ENCODE data around the gene STARD9.

The STARD9 gene

GRCh38 chr15:42707873-42708544 is 132.6 kb downstream of the STARD9 start:
- Histone ChIP-seq H2BK5ac (ENCODE audit: low read depth, low read length, poor library complexity, severe bottlenecking) (no peak overlapping the region), H3K9me3 (ENCODE audit: control insufficient read depth, low read length) (no peaks in the 10 kb centered on the region), H3K18ac (ENCODE audit: low read depth in 1 of 2, low read length in 2 of 2) (no peak overlapping the region), H3K36me3 (ENCODE audit: control insufficient read depth in 1 of 2, insufficient read depth in 2 of 2, low read depth in 1 of 2, low read length in 2 of 2) (peaks cover 0 to 11% of the 10 kb centered on the region in 2 experiments), H3K4me2 (ENCODE audit: low read length, poor library complexity, severe bottlenecking) (no peak overlapping the region), H3K4ac (ENCODE audit: low read depth in 1 of 2, low read length in 2 of 2) (no peak overlapping the region), H2BK12ac (ENCODE audit: low read length in 2 of 2) (no peak overlapping the region), H3K4me3 (ENCODE audit: insufficient read depth in 1 of 2, low read depth in 1 of 2, low read length in 2 of 2) (no peak overlapping the region), H3K79me1 (replicated peaks; ENCODE audit: low read length, poor library complexity, severe bottlenecking) (peaks cover 15% of the 10 kb centered on the region), H3K27ac (ENCODE audit: low read length, poor library complexity, severe bottlenecking) (no peak overlapping the region), H3K14ac (ENCODE audit: low read length in 2 of 2) (no peak overlapping the region), H2AFZ (ENCODE audit: low read depth, low read length) (no peak overlapping the region), H2AK5ac (ENCODE audit: low read length, severe bottlenecking) (no peak overlapping the region), H4K91ac (ENCODE audit: low read length) (no peak overlapping the region), H3K9ac (ENCODE audit: low read length) (no peak overlapping the region), H2BK120ac (ENCODE audit: low read depth, low read length) (no peak overlapping the region), H3K23ac (ENCODE audit: low read length in 2 of 2) (no peak overlapping the region), H3K27me3 (ENCODE audit: control insufficient read depth in 1 of 2, insufficient read depth in 1 of 2, low read length in 2 of 2) (no peaks in the 10 kb centered on the region), H4K8ac (ENCODE audit: low read length) (no peak overlapping the region), H3K4me1 (ENCODE audit: control insufficient read depth, insufficient read depth, low read depth, low read length) (no peaks in the 10 kb centered on the region), H2BK15ac (ENCODE audit: low read depth, poor library complexity, severe bottlenecking) (no peak overlapping the region)
- no peak for DNase-seq
- 98% methylated on average over 2 of the region's 3 CpGs for WGBS

DNA sequence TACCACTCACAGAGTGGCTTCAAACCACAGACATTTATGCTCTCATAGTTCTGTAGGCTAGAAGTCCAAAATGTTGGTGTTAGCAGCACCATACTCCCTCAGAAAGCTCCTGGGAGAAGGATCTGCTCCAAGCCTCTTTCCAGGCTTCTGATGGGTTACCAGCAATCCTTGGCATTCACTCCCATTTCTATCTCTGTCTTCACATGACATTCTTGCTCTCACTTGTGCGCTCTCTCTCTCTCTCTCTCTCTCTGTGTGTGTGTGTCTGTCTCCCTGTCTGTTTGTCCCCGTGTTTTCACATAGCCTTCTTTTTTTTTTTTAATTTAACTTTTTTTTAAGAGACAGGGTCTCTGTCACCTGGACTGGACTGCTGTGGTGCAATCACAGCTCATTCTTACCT is 135.3 kb downstream of the STARD9 start:
- H3K27me3 ChIP-seq (ENCODE audit: control insufficient read depth in 1 of 2, insufficient read depth in 1 of 2, low read length in 2 of 2): no peaks in the 10 kb centered on the region
- no peak overlapping the region for H2AFZ ChIP-seq (ENCODE audit: low read depth, low read length)
- peaks cover 11% of the 10 kb centered on the region for H3K79me1 ChIP-seq (replicated peaks; ENCODE audit: low read length, poor library complexity, severe bottlenecking)
- H3K4ac ChIP-seq (ENCODE audit: low read depth in 1 of 2, low read length in 2 of 2): no peak overlapping the region
- H2BK15ac ChIP-seq (ENCODE audit: low read depth, poor library complexity, severe bottlenecking): no peak overlapping the region
- H3K36me3 ChIP-seq (ENCODE audit: control insufficient read depth in 1 of 2, insufficient read depth in 2 of 2, low read depth in 1 of 2, low read length in 2 of 2): peaks cover 0 to 2% of the 10 kb centered on the region in 2 experiments
- H3K4me3 ChIP-seq (ENCODE audit: insufficient read depth in 1 of 2, low read depth in 1 of 2, low read length in 2 of 2): no peak overlapping the region
- H2BK5ac ChIP-seq (ENCODE audit: low read depth, low read length, poor library complexity, severe bottlenecking): no peak overlapping the region
- H3K27ac ChIP-seq (ENCODE audit: low read length, poor library complexity, severe bottlenecking): no peak overlapping the region
- H4K8ac ChIP-seq (ENCODE audit: low read length): no peak overlapping the region
- no peak overlapping the region for H3K4me2 ChIP-seq (ENCODE audit: low read length, poor library complexity, severe bottlenecking)
- DNase-seq: no peak
- no peak overlapping the region for H2AK5ac ChIP-seq (ENCODE audit: low read length, severe bottlenecking)
- H2BK12ac ChIP-seq (ENCODE audit: low read length in 2 of 2): no peak overlapping the region
- no peak overlapping the region for H3K14ac ChIP-seq (ENCODE audit: low read length in 2 of 2)
- H3K9me3 ChIP-seq (ENCODE audit: control insufficient read depth, low read length): no peaks in the 10 kb centered on the region
- no peak overlapping the region for H3K23ac ChIP-seq (ENCODE audit: low read length in 2 of 2)
- H3K9ac ChIP-seq (ENCODE audit: low read length): no peak overlapping the region
- no peaks in the 10 kb centered on the region for H3K4me1 ChIP-seq (ENCODE audit: control insufficient read depth, insufficient read depth, low read depth, low read length)
- WGBS: 100% methylated on average over 2 of the region's 2 CpGs
- H3K18ac ChIP-seq (ENCODE audit: low read depth in 1 of 2, low read length in 2 of 2): no peak overlapping the region
- H4K91ac ChIP-seq (ENCODE audit: low read length): no peak overlapping the region
- no peak overlapping the region for H2BK120ac ChIP-seq (ENCODE audit: low read depth, low read length)

DNA sequence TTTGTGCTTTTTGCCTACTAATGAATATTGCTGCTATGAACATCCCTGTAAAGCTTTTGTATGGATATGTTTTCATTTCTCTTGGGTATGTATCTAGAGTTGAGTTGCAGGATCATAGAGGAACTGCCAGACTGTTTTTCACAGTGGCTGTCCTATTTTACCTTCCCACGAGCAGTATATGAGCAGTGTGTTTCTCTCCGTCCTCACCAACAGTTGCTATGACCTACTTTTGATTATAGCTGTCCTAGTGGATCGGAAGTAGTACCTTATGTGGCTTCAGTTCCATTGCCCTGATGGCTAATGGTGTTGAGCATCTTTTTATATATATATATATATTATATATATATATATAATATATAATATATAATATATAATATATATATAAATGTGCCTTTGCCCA is 136.3 kb downstream of the STARD9 start:
- Histone ChIP-seq H3K4ac (ENCODE audit: low read depth in 1 of 2, low read length in 2 of 2) (no peak overlapping the region), H3K4me1 (ENCODE audit: control insufficient read depth, insufficient read depth, low read depth, low read length) (peaks cover 3% of the 10 kb centered on the region), H3K27me3 (ENCODE audit: control insufficient read depth in 1 of 2, insufficient read depth in 1 of 2, low read length in 2 of 2) (no peaks in the 10 kb centered on the region), H2AK5ac (ENCODE audit: low read length, severe bottlenecking) (no peak overlapping the region), H3K27ac (ENCODE audit: low read length, poor library complexity, severe bottlenecking) (no peak overlapping the region), H3K9me3 (ENCODE audit: control insufficient read depth, low read length) (no peaks in the 10 kb centered on the region), H3K23ac (ENCODE audit: low read length in 2 of 2) (no peak overlapping the region), H2BK15ac (ENCODE audit: low read depth, poor library complexity, severe bottlenecking) (no peak overlapping the region), H3K79me1 (replicated peaks; ENCODE audit: low read length, poor library complexity, severe bottlenecking) (peaks cover 17% of the 10 kb centered on the region), H3K4me3 (ENCODE audit: insufficient read depth in 1 of 2, low read depth in 1 of 2, low read length in 2 of 2) (no peak overlapping the region), H2BK5ac (ENCODE audit: low read depth, low read length, poor library complexity, severe bottlenecking) (no peak overlapping the region), H4K8ac (ENCODE audit: low read length) (no peak overlapping the region), H3K18ac (ENCODE audit: low read depth in 1 of 2, low read length in 2 of 2) (no peak overlapping the region), H2AFZ (ENCODE audit: low read depth, low read length) (no peak overlapping the region), H2BK120ac (ENCODE audit: low read depth, low read length) (no peak overlapping the region), H3K4me2 (ENCODE audit: low read length, poor library complexity, severe bottlenecking) (no peak overlapping the region), H3K14ac (ENCODE audit: low read length in 2 of 2) (no peak overlapping the region), H4K91ac (ENCODE audit: low read length) (no peak overlapping the region), H3K36me3 (ENCODE audit: control insufficient read depth in 1 of 2, insufficient read depth in 2 of 2, low read depth in 1 of 2, low read length in 2 of 2) (peaks cover 0 to 3% of the 10 kb centered on the region in 2 experiments), H2BK12ac (ENCODE audit: low read length in 2 of 2) (no peak overlapping the region), H3K9ac (ENCODE audit: low read length) (no peak overlapping the region)
- no peak for DNase-seq
- WGBS: 100% methylated on average over 1 of the region's 3 CpGs

DNA sequence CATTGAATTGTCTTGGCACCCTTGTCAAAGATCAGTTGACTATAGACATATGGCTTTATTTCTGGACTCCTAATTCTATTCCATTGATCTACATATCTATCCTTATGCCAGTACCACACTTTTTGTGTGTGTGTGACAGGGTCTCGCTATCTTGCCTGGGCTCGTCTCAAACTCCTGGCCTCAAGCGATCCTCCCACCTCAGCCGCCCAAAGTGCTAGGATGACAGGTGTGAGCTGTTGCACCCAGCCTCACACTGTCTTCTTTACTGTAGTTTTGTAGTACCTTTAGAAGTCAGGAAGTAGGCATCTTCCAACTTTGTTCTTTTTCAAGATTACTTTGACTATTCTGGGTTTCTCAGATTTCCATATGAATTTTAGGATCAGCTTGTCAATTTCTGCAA is 137.2 kb downstream of the STARD9 start:
- H2AK5ac ChIP-seq (ENCODE audit: low read length, severe bottlenecking): no peak overlapping the region
- no peak overlapping the region for H4K91ac ChIP-seq (ENCODE audit: low read length)
- no peak overlapping the region for H2BK120ac ChIP-seq (ENCODE audit: low read depth, low read length)
- 100% methylated on average over 4 of the region's 4 CpGs for WGBS
- H2AFZ ChIP-seq (ENCODE audit: low read depth, low read length): no peak overlapping the region
- no peak overlapping the region for H3K4me2 ChIP-seq (ENCODE audit: low read length, poor library complexity, severe bottlenecking)
- no peak overlapping the region for H3K23ac ChIP-seq (ENCODE audit: low read length in 2 of 2)
- H3K18ac ChIP-seq (ENCODE audit: low read depth in 1 of 2, low read length in 2 of 2): no peak overlapping the region
- peaks cover 2 to 9% of the 10 kb centered on the region in 2 experiments for H3K36me3 ChIP-seq (ENCODE audit: control insufficient read depth in 1 of 2, insufficient read depth in 2 of 2, low read depth in 1 of 2, low read length in 2 of 2)
- no peak overlapping the region for H2BK12ac ChIP-seq (ENCODE audit: low read length in 2 of 2)
- no peaks in the 10 kb centered on the region for H3K27me3 ChIP-seq (ENCODE audit: control insufficient read depth in 1 of 2, insufficient read depth in 1 of 2, low read length in 2 of 2)
- H3K27ac ChIP-seq (ENCODE audit: low read length, poor library complexity, severe bottlenecking): no peak overlapping the region
- no peak overlapping the region for H2BK5ac ChIP-seq (ENCODE audit: low read depth, low read length, poor library complexity, severe bottlenecking)
- H3K14ac ChIP-seq (ENCODE audit: low read length in 2 of 2): no peak overlapping the region
- H3K9me3 ChIP-seq (ENCODE audit: control insufficient read depth, low read length): no peaks in the 10 kb centered on the region
- peaks cover 5% of the 10 kb centered on the region for H3K4me1 ChIP-seq (ENCODE audit: control insufficient read depth, insufficient read depth, low read depth, low read length)
- no peak overlapping the region for H4K8ac ChIP-seq (ENCODE audit: low read length)
- no peak overlapping the region for H3K4ac ChIP-seq (ENCODE audit: low read depth in 1 of 2, low read length in 2 of 2)
- no peak overlapping the region for H3K9ac ChIP-seq (ENCODE audit: low read length)
- H3K79me1 ChIP-seq (replicated peaks; ENCODE audit: low read length, poor library complexity, severe bottlenecking): peaks cover 19% of the 10 kb centered on the region
- no peak overlapping the region for H2BK15ac ChIP-seq (ENCODE audit: low read depth, poor library complexity, severe bottlenecking)
- DNase-seq: no peak
- no peak overlapping the region for H3K4me3 ChIP-seq (ENCODE audit: insufficient read depth in 1 of 2, low read depth in 1 of 2, low read length in 2 of 2)
